HG02642 (cell line): Measurements from ENCODE around the gene C20orf141.
"Not testable (repeated sequence)": the region's sequence is repeated elsewhere in the genome, so short reads cannot be mapped to it uniquely, and the experiment has no call there.

Source experiments
- ATAC-seq: cut with Tn5 transposase; IDR thresholded peaks from one replicate; pipeline ENCODE4 v1.9.1; 2021; ENCODE audit warnings: mild to moderate bottlenecking; ENCODE audit not compliant: unreplicated experiment, poor library complexity

Gene C20orf141, protein sequence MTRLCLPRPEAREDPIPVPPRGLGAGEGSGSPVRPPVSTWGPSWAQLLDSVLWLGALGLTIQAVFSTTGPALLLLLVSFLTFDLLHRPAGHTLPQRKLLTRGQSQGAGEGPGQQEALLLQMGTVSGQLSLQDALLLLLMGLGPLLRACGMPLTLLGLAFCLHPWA

DNA sequence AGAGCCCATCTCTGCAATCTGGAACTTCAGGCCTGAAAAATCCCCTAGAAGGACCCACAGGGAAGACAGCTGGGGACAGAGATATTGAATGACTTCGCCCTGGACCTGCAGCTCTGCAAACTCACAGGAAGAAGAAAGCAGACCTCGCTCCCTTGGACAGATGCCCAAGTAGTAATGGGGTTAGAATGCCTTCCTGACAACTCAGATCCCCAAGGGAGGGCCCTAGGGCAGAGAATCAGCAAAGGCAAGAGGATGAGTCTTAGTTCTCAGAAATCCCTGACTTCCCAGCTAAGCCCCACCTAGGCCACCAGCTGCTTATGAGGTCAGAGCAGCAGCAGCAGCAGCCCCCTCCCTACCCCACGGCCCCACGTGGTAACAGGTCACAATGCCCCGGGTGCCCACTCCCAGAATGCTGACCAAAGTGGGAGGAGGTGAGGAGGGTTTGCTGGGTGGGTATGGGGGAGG is at the start of gene C20orf141:
Gene C20orf141, plus strand, starts transcription at position 401 of the 465 bp plus-strand sequence. CDS start 198 bp downstream, outside the sequence.
- ATAC-seq: no peak

DNA sequence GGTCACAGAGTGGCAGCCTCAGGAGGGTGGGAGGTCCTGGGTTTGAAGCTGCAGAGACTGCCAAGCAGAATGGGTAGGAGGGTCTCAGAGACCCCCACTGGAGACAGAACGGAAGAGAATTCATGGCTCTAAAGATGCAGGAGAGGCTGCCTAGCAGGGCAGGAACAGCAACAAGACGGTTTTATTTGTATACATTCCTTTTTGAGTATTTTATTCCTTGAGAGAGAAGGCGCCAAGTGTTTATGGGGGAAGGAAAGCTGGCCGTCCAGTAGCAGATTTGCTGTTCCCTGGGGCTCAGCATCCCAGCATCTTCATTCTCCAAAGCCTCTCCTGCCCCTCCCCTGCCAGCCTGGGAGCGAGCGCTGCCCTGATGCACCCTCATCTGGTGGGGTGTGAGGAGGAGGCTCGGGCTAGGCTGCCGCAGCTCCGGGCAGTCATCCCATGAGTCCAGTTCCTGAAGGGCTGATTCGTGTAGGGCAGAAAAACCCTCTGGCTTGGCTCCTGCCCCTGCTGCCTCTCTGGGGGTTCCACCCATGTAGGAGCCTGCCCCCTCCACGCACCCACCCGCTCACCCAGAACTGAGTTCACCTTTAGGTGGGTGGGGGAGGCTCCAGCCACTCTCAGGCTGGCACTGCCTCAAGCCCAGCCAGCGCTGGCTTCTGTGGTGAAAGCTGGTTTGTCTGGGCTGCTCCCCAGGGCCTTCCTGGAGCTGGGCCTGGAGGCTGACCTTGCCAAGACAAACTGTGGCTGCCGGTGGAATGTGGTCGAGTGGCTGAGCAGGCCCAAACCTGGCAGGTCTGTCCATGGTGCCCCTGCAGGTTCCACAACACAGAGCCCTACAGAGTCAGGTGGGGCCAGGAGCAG is 46.8 kb upstream of the C20orf141 start:
- no peak for ATAC-seq

DNA sequence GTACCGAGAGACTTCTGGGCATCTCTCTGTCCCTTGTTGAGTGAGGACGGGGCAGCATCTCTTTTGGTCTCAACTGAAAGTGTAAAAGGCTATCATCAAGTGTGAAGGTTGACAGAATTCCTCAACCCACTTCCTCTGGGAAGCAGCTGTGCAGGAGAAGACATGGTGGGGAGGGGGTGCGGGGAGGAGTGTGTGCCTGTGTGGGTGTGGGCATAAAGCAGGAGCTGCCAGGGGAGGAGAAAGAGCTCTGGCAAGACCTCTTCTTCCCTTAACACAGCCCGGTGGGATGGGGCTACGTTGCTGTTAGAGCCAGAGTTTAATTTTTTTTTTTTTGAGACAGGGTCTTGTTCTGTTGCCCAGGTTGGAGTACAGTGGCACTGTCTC is 46.2 kb upstream of the C20orf141 start:
- no peak for ATAC-seq

DNA sequence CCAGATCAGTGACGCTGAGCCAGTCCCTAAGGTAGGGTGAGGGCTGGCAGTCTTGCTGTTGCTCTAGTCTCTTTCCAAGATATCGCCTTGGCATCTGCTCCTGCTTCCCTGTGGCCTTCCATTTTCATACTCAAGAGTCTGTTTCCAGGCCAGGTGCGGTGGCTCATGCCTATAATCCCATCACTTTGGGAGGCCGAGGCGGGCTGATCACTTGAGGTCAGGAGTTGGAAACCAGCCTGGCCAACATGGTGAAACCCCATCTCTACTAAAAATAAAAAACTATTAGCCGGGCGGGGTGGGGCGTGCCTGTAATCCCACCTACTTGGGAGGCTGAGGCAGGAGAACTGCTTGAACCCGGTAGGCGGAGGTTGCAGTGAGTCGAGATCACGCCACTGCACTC is 44.7 kb upstream of the C20orf141 start:
- ATAC-seq: not testable (repeated sequence)

DNA sequence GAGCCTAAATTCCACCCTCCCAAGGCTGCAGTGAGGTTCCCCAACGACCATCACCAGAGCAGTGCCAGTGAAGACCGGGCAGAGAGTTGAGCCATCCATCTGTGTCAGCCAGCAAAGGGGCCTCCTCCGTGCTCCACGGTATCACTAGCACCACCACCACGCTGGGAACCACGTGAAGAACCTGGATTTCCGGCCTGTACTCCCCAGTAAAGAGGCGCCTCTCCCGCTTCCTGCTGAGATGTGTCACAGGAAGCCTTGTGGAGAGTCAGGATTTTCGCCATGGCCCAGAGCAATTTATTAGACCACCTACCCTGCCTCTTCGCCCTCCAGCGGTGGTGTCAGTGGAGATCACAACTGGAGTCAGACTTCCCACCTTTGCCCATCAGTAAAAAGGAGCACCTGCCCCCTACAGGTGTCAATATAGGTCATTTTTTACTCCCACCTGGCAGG is 43.1 kb upstream of the C20orf141 start:
- no peak for ATAC-seq

DNA sequence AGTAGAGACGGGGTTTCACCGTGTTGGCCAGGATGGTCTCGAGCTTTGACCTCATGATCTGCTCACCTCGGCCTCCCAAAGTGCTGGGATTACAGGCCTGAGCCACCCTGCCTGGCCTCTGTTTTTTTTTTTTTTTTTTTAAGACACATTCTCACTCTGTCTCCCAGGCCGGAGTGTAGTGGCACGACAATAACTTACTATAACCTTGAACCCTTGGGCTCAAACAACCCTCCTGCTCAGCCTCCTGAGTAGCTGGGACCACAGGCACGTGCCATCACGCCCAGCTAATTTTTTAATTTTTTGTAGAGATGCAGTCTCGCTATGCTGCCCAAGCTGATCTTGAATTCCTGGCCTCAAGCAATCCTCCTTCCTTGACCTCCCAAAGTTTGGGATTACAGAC is 41.0 kb upstream of the C20orf141 start:
- no peak for ATAC-seq

DNA sequence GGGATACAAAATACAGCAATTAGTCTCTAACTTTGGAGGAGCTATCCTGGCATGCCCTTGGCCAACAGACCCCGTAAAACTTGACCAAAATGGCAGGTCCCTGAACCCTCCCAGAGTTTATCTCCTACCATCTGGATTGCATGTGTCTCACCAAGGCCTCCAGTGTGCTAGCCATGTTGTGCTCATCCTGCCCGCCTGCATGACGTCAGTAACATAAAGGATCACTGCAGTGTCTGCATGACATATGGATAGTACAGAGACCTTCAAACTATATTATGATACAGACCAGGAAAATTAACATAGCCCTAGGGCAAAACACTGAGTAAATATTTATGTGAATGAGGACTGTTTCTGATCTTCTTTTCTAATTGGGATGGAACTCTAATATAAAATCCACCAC is 39.6 kb upstream of the C20orf141 start:
- ATAC-seq: no peak

DNA sequence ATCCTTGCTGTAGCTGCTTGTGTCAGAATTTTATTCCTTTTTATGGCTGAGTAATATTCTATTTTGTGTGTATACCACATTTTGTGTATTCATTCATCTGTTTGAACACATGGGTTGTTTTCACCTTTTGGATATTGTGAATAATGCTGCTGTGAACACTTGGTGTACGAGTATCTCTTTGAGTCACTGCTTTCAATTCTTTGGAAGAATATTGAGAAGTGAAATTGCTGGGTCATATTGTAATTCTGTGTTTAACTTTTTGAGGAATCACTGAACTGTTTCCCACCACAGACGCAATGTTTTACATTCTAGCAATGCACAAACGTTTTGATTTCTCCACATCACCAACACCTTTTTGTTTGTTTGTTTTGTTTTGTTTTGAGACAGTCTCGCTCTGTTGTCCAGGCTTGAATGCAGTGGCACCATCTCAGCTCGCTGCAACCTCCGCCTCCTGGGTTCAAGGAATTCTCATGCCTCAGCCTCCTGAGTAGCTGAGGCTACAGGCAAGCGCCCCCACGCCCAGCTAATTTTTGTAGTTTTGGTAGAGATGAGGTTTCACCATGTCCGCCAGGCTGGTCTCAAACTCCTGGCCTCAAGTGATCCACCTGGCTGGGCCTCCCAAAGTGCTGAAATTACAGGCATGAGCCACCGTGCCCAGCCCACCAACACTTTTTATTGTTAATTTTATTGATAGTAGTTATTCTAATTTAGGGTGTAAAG is 36.0 kb upstream of the C20orf141 start:
- ATAC-seq: no peak

DNA sequence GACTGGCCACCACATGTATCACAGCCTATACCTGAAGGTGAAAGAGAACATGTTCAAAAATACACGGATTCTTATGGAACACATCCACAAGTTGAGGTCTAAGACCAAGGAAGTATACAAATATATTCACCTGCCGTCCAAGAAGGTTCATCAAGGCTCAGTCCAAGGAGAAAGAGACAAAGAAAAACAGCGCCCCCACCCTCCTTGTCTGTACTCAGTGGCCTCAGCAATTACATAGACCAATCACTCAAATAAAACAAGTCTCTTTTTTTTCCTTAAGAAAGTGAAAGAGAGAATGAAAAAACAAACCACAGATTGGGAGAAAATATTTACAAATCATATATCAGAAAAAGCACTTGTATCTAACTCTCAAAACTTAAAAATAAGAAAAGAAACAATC is 33.8 kb upstream of the C20orf141 start:
- ATAC-seq: no peak

DNA sequence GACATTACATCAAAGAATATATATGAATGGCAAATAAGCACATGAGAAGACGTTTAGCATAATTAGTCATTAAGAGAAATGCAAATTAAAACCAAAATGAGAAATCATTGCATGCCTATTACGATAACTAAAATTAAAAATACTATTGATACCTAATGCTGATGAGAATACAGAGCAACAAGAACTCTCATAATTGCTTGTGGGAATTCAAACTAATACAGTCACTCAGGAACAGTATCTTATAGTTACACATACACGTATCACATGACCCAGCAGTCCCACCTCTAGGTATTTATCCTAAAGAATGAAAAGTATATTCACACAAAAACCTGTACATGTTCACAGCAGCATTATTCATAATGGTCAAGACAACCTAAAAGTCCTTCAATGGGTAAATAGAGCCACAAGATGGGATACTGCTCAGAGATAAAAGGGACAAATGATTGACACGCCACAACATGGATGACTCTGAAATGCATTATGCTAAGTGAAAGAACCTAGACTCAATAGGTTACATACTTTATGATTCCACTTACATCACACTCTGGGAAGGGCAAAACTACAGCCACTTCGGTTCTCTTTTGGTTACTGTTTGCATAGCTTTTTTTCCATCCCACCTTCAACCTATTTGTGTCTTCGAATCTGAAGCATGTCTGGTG is 30.8 kb upstream of the C20orf141 start:
- ATAC-seq: no peak

DNA sequence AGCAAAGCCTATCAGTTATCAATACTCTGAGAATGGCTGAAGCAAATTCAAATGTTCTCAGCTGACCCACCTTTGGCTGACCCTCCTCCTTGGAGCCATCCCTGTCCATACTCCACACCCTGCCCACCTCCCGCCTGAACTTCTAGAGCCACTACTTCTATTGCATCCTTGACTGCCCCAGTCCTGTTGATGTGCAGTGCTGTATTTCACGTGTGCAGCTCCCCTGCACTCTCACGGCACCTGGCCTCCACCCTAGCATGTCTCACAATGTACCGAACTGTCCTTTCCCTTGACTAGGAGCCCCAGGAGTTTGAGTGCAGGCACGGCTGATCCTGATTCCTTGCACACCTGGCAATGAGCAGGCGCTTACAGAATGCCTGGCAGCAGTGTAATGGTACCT is 21.3 kb upstream of the C20orf141 start:
- no peak for ATAC-seq

DNA sequence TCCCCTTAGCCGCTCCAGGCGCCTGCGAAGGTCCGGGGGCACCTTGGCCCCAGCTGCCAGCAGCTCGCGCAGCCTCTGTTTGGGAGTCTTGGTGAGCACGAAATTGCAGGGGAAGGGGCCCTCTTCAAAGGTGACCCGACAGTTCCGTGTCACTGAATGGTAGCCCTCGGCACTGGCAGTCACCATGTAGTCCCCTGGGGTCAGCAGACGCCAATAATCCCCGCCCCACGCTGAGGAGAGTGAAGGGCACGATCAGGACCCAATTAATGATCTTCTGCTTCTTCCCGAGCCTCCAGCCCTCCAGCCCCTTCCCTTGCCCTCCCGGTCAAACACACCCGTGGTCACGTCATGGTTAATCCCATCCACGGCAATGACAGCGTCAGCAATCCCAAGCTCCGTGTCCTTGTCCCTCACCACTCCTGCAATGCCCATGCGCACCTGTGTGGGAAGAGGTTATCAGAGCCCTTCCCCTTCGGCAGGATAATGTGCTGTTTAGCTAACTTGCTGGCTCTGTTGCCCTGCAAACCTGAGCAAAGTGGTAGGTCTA is 20.5 kb upstream of the C20orf141 start:
- no peak for ATAC-seq

DNA sequence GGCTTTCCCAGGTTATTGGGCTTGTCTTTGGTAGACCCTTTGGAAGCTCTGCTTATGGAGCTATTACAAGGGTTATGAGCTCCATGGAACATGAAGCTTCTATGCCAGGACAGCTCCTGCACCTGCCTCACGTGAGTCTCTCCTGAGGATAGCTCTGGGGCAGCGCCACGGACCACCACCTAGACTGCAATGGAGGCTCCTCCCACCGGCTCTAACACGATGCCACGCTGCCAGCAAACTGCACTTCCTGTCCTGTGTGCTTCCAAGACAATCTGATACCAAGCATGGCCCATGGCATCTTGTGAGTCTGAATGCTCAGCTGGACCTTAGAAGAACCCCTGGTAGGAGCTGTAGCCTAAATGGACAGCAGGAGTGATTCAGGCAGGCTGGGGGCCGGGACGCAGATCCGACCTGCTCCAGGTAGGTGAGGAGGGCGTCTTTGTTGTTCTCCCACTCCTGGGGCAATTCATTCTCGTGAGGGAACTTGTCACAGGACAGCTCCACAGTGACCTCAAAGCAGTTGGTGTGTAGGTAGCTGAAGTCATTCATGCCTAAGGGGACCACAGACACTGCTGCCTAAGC is 19.8 kb upstream of the C20orf141 start:
- no peak for ATAC-seq

DNA sequence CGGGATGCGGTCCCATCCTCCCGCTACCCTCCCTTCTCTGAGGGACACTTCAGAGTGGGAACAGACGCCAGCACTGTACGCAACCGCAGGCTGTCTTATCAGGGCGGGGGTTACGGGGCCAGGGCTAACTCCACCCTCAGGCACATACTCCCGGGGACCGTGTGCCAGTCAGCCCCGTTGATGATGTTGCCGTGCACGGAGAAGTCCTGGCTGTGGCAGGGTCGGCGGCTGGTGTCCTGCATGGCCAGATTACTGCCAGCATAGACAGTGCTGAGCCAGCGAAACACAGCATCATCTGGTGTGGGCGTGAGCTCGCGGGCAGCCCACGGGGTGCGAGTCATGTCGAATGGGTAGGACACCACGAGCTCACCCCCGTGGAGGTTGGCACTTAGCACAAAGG is 19.3 kb upstream of the C20orf141 start:
- ATAC-seq: no peak

DNA sequence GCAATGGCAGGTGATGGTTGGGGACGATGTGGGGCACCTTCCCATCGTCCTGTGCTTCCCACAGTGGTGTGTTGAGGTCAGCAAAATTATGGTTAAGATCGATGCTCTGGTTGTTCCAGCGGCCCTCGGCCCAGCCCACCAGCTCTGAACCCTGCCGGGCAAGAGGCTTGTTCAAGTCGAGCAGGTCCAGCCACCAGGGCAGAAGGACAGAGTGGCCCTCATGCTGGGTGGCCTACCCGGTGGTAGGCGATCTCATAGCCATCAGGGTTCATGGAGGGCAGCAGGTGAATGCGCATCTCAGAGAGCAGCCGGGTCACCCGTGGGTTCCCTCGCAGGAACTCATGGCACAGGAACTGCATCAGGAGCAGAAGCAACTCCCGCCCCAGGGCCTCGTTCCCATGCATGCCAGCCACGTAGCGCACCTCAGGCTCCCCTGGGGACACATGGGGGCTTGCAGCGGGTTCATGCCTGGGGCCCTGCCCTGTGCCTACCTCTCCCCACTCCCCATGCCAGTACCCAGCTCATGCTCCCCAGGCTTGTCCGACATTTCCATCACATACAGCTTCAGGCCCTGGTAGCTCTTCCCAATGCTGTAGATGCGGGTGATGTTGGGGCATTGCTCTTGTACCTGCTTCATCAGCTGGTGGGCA is 18.7 kb upstream of the C20orf141 start:
- no peak for ATAC-seq

DNA sequence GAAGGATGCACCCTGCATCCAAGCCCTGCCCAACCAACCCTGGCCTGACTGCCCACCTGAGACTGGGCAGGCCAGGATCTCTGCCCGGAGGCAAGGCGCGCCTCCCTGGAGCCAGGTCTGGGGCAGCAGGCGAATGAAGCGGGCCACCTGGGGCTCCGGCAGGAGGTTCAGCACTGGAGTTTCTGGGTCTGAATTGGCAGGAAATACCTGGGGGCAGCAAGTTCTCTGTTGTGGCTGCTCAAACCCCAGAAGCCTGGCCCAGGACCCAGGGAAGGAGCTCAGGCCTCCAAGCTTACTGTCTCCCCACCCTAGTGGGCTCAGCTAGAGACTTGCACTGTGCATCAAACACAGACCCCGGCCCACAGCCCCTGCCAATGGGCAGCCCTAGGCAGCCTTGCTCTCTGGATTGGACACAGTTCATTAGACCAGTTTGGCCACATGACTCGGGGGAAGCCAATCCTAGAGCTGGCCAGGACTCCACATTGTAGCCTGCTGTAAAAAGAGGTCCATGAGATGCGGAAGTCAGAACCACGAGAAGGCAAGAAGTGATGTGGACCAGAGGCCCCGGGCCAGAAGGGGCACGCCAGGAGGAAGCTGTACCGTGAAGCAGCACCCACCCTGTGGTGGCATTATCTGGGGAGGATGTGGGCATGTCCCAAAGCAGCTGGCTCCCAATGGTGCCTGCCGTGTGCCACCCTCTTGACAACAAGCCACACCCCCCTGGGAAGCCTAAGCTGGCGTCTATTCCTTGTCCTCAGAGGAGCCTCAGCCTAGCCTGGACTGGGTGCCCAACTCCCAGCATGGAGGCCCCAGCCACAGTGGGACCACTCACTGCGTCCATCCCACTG is 17.4 kb upstream of the C20orf141 start:
- ATAC-seq: no peak

DNA sequence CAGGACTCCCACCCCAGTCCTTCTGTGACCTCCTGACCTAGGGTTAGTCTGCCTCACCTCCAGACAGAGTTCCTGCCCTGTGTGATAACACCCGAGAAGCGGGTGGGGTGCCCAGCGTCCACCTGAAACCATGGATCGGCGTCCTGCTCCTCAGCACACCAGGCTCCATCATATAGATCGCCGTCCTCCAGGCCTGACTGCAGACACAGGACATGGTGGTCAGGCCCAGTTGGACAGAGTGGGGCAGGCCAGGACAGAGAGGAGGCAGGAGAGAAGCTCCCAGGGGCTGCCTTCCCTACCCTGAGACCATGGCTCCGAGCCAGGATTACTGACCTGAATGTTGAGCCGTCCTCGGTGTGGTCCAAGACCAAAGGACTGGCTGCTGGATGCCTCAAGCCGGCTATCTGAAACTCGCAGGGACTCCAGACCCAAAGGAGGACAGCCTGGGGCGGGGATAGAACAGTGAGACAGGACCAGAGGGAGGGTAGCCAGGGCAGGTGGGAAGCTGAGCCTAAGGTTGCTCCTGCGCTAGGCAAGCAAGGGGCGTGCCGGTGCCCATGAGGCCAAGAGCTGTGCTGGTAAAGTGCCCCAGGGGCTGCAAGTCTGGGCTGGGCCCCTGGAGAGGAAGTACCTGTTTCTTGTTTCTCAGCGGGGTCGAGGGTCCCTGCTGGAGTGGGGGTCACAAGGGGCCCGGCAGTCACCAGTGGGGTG is 16.5 kb upstream of the C20orf141 start:
- ATAC-seq: no peak

DNA sequence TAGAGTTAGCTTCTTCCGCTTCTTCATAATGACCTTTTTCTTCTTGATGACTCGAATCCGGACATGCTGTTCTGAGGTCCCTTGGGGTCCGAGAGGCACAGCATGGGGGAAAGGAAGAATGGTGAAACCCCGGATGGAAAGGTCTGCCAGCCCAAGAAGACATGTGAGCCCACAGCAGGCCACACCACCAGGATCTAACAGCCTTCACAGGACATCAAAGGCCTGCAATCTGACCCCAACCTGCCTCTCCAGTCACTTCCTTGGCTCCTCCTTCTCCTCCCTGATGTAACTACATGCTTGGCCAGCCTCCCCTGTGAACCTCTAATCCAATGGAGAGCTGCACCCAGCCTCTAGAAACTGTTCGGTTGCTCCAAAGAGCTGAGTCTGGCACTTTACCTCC is 16.0 kb upstream of the C20orf141 start:
- no peak for ATAC-seq
